ENCODE measurements around the gene TGFBR3. TPM values are rescaled to one million over a fixed set of nuclear protein-coding genes. Genes with fewer than 3 reads are reported as not detected.

TGFBR3 gene
- total RNA-seq, 1 experiment from 2014 or later, result 3.1 TPM

DNA sequence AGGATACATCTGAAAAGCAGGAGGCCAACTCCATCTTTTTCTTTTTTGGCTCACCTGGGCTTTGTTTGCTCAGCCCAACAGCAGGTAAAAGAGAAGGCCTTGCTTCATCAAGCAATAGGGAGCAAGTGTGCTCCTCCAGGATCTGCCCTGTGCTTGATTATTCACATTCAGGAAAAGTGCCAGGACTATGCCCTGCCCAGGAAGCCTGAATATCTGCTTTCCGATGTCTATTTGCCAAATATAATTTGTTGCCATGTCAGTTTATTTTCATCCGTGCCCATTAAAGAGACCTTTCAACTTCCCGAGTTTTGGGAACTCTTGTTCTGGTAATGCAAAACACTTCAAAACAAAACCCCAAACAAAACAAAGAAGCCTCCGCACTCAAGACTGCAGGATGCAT, 200.0 kb downstream of the TGFBR3 start:
- H3K4me3 ChIP-seq (ENCODE audit: low read depth, low read length, poor library complexity, severe bottlenecking), result no peak overlapping the region
- TF ChIP-seq, protein P1, sequence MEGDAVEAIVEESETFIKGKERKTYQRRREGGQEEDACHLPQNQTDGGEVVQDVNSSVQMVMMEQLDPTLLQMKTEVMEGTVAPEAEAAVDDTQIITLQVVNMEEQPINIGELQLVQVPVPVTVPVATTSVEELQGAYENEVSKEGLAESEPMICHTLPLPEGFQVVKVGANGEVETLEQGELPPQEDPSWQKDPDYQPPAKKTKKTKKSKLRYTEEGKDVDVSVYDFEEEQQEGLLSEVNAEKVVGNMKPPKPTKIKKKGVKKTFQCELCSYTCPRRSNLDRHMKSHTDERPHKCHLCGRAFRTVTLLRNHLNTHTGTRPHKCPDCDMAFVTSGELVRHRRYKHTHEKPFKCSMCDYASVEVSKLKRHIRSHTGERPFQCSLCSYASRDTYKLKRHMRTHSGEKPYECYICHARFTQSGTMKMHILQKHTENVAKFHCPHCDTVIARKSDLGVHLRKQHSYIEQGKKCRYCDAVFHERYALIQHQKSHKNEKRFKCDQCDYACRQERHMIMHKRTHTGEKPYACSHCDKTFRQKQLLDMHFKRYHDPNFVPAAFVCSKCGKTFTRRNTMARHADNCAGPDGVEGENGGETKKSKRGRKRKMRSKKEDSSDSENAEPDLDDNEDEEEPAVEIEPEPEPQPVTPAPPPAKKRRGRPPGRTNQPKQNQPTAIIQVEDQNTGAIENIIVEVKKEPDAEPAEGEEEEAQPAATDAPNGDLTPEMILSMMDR (conservative IDR thresholded peaks at IDR 0.05; ENCODE audit: low read depth, low read length), result no peak
- TF ChIP-seq EZH2 (IDR thresholded peaks at IDR 0.05; ENCODE audit: borderline replicate concordance, low read depth, low read length, poor library complexity, severe bottlenecking), result no peak
- peaks cover 21% of the 10 kb centered on the region for H3K4me1 ChIP-seq (ENCODE audit: insufficient read depth, low read length, poor library complexity, severe bottlenecking)
- H3K9me3 ChIP-seq (ENCODE audit: low read depth, low read length, poor library complexity, severe bottlenecking), result no peaks in the 10 kb centered on the region
- BruUV-seq (replicated peaks), result no TSS peak
- DNase-seq (ENCODE audit: low spot score), result no peak
- no peak overlapping the region for H3K27ac ChIP-seq (ENCODE audit: low read depth, low read length, poor library complexity, severe bottlenecking)
- ChIA-PET CTCF (no interaction called here), POLR2A (ENCODE audit: low non-redundant PET) (no interaction called here)
- no peaks in the 10 kb centered on the region for H3K27me3 ChIP-seq (replicated peaks; ENCODE audit: insufficient read depth, low read depth, low read length, poor library complexity)
- no peaks in the 10 kb centered on the region for H3K36me3 ChIP-seq (ENCODE audit: insufficient read depth, low read length, poor library complexity, severe bottlenecking)
- intact Hi-C loops (cut with micrococcal nuclease; ENCODE audit: unreplicated experiment), result no loop called here

DNA sequence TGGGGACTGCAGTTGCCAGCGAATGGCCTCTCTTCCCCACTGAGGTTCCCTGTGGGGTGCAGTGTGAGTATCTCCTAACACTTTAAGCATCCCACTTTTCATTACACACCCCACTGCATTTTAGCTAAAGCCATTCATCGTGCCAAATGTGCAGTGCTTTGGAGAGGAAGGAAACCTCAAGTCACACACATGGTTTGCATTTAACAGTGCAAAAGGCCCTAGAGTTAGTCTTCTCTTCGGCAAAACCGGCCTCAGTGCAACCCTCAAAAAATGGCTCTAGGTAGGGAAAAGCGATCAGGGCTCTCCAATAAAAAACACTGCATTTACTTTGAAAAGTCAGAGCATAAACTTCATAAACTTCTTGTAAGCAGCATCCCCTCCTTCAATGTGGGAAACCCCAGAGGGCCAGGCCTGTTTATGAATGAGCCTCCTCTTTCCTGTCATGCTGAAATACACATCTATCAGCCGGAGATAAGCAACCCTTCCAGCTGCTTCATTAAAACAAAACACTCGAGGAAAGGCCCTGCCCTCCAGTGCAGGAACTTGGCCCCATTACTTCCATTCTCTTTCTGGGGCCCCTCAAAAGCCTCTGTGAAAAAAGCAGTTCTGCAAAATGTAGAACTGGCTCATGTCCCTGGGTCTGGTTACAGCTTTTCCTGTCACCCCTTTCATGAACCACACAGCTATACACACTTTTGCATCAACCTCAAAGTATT, 201.3 kb downstream of the TGFBR3 start:
- Histone ChIP-seq H3K4me3 (ENCODE audit: low read depth, low read length, poor library complexity, severe bottlenecking) (no peak overlapping the region), H3K27ac (ENCODE audit: low read depth, low read length, poor library complexity, severe bottlenecking) (peak overlapping the region; percentile 55), H3K9me3 (ENCODE audit: low read depth, low read length, poor library complexity, severe bottlenecking) (no peaks in the 10 kb centered on the region), H3K4me1 (ENCODE audit: insufficient read depth, low read length, poor library complexity, severe bottlenecking) (peaks cover 21% of the 10 kb centered on the region), H3K27me3 (replicated peaks; ENCODE audit: insufficient read depth, low read depth, low read length, poor library complexity) (no peaks in the 10 kb centered on the region), H3K36me3 (ENCODE audit: insufficient read depth, low read length, poor library complexity, severe bottlenecking) (no peaks in the 10 kb centered on the region)
- ChIA-PET POLR2A (ENCODE audit: low non-redundant PET) (no interaction called here), CTCF (no interaction called here)
- DNase-seq (ENCODE audit: low spot score), result peak; percentile 44
- intact Hi-C loops (cut with micrococcal nuclease; ENCODE audit: unreplicated experiment), result no loop called here
- no TSS peak for BruUV-seq (replicated peaks)
- no peak for TF ChIP-seq EZH2 (IDR thresholded peaks at IDR 0.05; ENCODE audit: borderline replicate concordance, low read depth, low read length, poor library complexity, severe bottlenecking)
- TF ChIP-seq, protein P1 (conservative IDR thresholded peaks at IDR 0.05; ENCODE audit: low read depth, low read length), result no peak

DNA sequence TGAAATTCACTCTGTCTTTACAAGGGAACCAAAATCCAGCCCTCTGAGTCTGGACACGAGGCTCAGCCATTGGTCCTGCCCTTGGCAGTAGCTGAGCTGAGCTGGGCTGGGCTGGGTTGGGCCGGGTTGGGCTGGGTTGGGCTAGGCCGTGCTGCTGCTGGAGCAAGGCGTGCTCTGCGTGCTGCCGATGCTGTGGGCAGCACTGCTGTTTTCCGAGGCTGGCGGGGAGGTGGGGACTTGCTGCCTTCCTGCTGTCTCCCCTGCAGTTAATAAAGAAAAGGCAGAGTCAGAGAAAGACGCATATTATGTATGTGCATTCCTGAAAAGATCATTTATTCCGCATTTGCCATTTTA, 202.4 kb downstream of the TGFBR3 start:
- POLR2A ChIA-PET (ENCODE audit: low non-redundant PET), result no interaction called here
- peaks cover 21% of the 10 kb centered on the region for H3K4me1 ChIP-seq (ENCODE audit: insufficient read depth, low read length, poor library complexity, severe bottlenecking)
- no peaks in the 10 kb centered on the region for H3K9me3 ChIP-seq (ENCODE audit: low read depth, low read length, poor library complexity, severe bottlenecking)
- H3K4me3 ChIP-seq (ENCODE audit: low read depth, low read length, poor library complexity, severe bottlenecking), result no peak overlapping the region
- intact Hi-C loops (cut with micrococcal nuclease; ENCODE audit: unreplicated experiment), result no loop called here
- H3K27ac ChIP-seq (ENCODE audit: low read depth, low read length, poor library complexity, severe bottlenecking), result no peak overlapping the region
- H3K36me3 ChIP-seq (ENCODE audit: insufficient read depth, low read length, poor library complexity, severe bottlenecking), result no peaks in the 10 kb centered on the region
- no peak for DNase-seq (ENCODE audit: low spot score)
- H3K27me3 ChIP-seq (replicated peaks; ENCODE audit: insufficient read depth, low read depth, low read length, poor library complexity), result no peaks in the 10 kb centered on the region
- CTCF ChIA-PET, result no interaction called here
- no TSS peak for BruUV-seq (replicated peaks)
- TF ChIP-seq, protein P1 (conservative IDR thresholded peaks at IDR 0.05; ENCODE audit: low read depth, low read length), result no peak
- TF ChIP-seq EZH2 (IDR thresholded peaks at IDR 0.05; ENCODE audit: borderline replicate concordance, low read depth, low read length, poor library complexity, severe bottlenecking), result no peak

Measured in A673 (cell line).